Spleen (tissue), 11 donors: Measurements from ENCODE around the gene CCDC71L. TPM values are rescaled to one million over a fixed set of nuclear protein-coding genes. Genes with fewer than 3 reads are reported as not detected.

Experiments used
- DNase-seq: peaks from one replicate; pipeline ENCODE4 v3.0.0-alpha.2; 2020
- H3K27ac ChIP-seq, 8 donors: fragments of 200-600 bp; sonication (generic) in 7 of 8; 1 replicate in 4 of 8; 2 replicates in 4 of 8; pipeline versions ENCODE4 v1.5.0 to v1.8.0; 2016 to 2021; ENCODE audit warnings: inconsistent platforms in 4 of 8, mild to moderate bottlenecking in 4 of 8, moderate library complexity in 1 of 8
- H3K27me3 ChIP-seq, 7 donors: fragments of 200-600 bp; sonication (generic) in 6 of 7; replicated peaks in 1 of 7; 1 replicate in 4 of 7; 2 replicates in 3 of 7; pipeline versions ENCODE4 v1.5.0 to v1.8.0; 2016 to 2021; ENCODE audit warnings: inconsistent platforms in 3 of 7, mild to moderate bottlenecking in 1 of 7
- H3K36me3 ChIP-seq, 6 donors: fragments of 200-600 bp; sonication (generic) in 5 of 6; 1 replicate in 4 of 6; 2 replicates in 2 of 6; pipeline versions ENCODE4 v1.5.0 to v1.8.0; 2016 to 2021; ENCODE audit warnings: inconsistent platforms in 2 of 6
- H3K4me1 ChIP-seq, 6 donors: fragments of 200-600 bp; sonication (generic) in 5 of 6; 1 replicate in 3 of 6; 2 replicates in 3 of 6; pipeline versions ENCODE4 v1.5.0 to v1.8.0; 2016 to 2021; ENCODE audit warnings: inconsistent platforms in 3 of 6
- H3K4me3 ChIP-seq, 8 donors: fragments of 200-600 bp; sonication (generic) in 7 of 8; 1 replicate in 4 of 8; 2 replicates in 4 of 8; pipeline versions ENCODE4 v1.5.0 to v1.8.0; 2016 to 2021; ENCODE audit warnings: inconsistent platforms in 4 of 8, mild to moderate bottlenecking in 4 of 8, moderate library complexity in 2 of 8
- H3K9me3 ChIP-seq, 8 donors: fragments of 200-600 bp; sonication (generic) in 7 of 8; 1 replicate in 4 of 8; 2 replicates in 4 of 8; pipeline versions ENCODE4 v1.5.0 to v1.8.0; 2016 to 2021; ENCODE audit warnings: inconsistent platforms in 4 of 8
- CTCF ChIP-seq, 11 experiments: fragments of 200-600 bp in 7 of 11; fragments of 450-650 bp in 4 of 11; sonication (generic) in 4 of 11; IDR thresholded peaks in 8 of 11; conservative IDR thresholded peaks in 3 of 11; 1 replicate in 7 of 11; 2 replicates in 4 of 11; pipeline versions ENCODE4 v1.4.0 to v1.8.0; 2016 to 2021; ENCODE audit warnings: antibody characterized with exemption in 11 of 11, inconsistent platforms in 4 of 11, mild to moderate bottlenecking in 1 of 11
- POLR2A ChIP-seq, 3 donors: fragments of 450-650 bp; IDR thresholded peaks; one replicate each; pipeline ENCODE4 v1.5.1; 2017; ENCODE audit warnings: antibody characterized with exemption in 3 of 3, mild to moderate bottlenecking in 1 of 3
- POLR2AphosphoS5 ChIP-seq, 3 donors: sonication (generic); formaldehyde crosslinking; IDR thresholded peaks; one replicate each; pipeline ENCODE4 v1.5.1; 2017; ENCODE audit warnings: antibody characterized with exemption in 3 of 3
- WGBS, 5 donors: extraction: QIAGEN DNeasy Blood & Tissue Kit in 3 of 5; methylation state at CpG; one replicate each; pipeline versions ENCODE4 v1.1.5 to v1.1.7; 2013 to 2018; 5-methylcytosine and 5-hydroxymethylcytosine counted together
- intact Hi-C: fragments of 100-400 bp; cut with DNase I; formaldehyde crosslinking; loops from one replicate; pipeline ENCODE4 v1.15.0; 2023; ENCODE audit warnings: low total_unique reads
- polyA plus RNA-seq, 3 donors: library from polyadenylated mRNA; stranded (reverse); fragments of 200-250 nt; gene quantifications; one replicate each; pipeline ENCODE4 v1.2.1, GENCODE V29; 2013
- total RNA-seq, 7 donors: library from RNA; depleted of rRNA in 3 of 7; stranded (reverse); fragments of >200 nt in 3 of 7; fragmentation: NEBNext Ultra II Directional in 4 of 7; extraction: Animal tissue kit (Norgen Biotek cat#: 25700) in 4 of 7; gene quantifications; one replicate each; pipeline versions ENCODE4 v1.1.0 to v1.2.1, GENCODE V29; 2016 to 2021
- donor health status: healthy with polysubstance abuse.
- donor health status: DM: no; HTN: no; CAD: no; lungs with moderate emphysema.
- donor health status: DM: no; HTN: no; CAD: no.
- donor health status: Bipolar disorder and iron deficiency.
- donor health status: healthy.
- donor health status: DM: no; HTN: no; CAD: no.
- donor health status: DM: yes; HTN: yes; CAD: no.

Gene CCDC71L
- total and polyA plus RNA-seq, 10 donors = 22.7 to 70.9 (median 36.4) TPM

- Histone ChIP-seq H3K27ac (no peak overlapping the region), H3K4me1 (no peaks in the 10 kb centered on the region), H3K9me3 (no peaks in the 10 kb centered on the region), H3K27me3 (no peaks in the 10 kb centered on the region), H3K4me3 (no peak overlapping the region), H3K36me3 (no peaks in the 10 kb centered on the region)
- 90 to 97% (median 94%) methylated on average over 3 of the region's 3 CpGs for WGBS, 5 donors
- intact Hi-C loops = no loop called here
- no peak for DNase-seq
- TF ChIP-seq POLR2A (IDR thresholded peaks at IDR 0.05) (no peak), CTCF (IDR thresholded peaks at IDR 0.05 in 8 of 11, conservative IDR thresholded peaks at IDR 0.05 in 3 of 11) (no peak), POLR2AphosphoS5 (IDR thresholded peaks at IDR 0.05) (no peak)
These were observed 19.5 kb downstream of the CCDC71L start for GRCh38 chr7:106641416-106641815.

- H3K4me3 ChIP-seq = no peak overlapping the region
- H3K4me1 ChIP-seq = no peaks in the 10 kb centered on the region
- TF ChIP-seq POLR2AphosphoS5 (IDR thresholded peaks at IDR 0.05) (no peak), CTCF (IDR thresholded peaks at IDR 0.05 in 8 of 11, conservative IDR thresholded peaks at IDR 0.05 in 3 of 11) (no peak), POLR2A (IDR thresholded peaks at IDR 0.05) (no peak)
- no peaks in the 10 kb centered on the region for H3K27me3 ChIP-seq
- H3K36me3 ChIP-seq = no peaks in the 10 kb centered on the region
- H3K27ac ChIP-seq = no peak overlapping the region
- no peaks in the 10 kb centered on the region for H3K9me3 ChIP-seq
- intact Hi-C loops = no loop called here
- 67 to 80% (median 72%) methylated on average over 3 of the region's 3 CpGs for WGBS, 5 donors
- no peak for DNase-seq
These were observed 20.4 kb downstream of the CCDC71L start for GRCh38 chr7:106640368-106641141.

- TF ChIP-seq POLR2AphosphoS5 (IDR thresholded peaks at IDR 0.05) = no peak
- no peak for TF ChIP-seq POLR2A (IDR thresholded peaks at IDR 0.05)
- no peak for TF ChIP-seq CTCF (IDR thresholded peaks at IDR 0.05 in 8 of 11, conservative IDR thresholded peaks at IDR 0.05 in 3 of 11)
- Histone ChIP-seq H3K27me3 (no peaks in the 10 kb centered on the region), H3K36me3 (no peaks in the 10 kb centered on the region), H3K9me3 (no peaks in the 10 kb centered on the region), H3K27ac (no peak overlapping the region), H3K4me3 (no peak overlapping the region), H3K4me1 (no peaks in the 10 kb centered on the region)
- WGBS, 5 donors = 63 to 90% (median 79%) methylated on average over 7 of the region's 7 CpGs
- DNase-seq = no peak
- intact Hi-C loops = no loop called here
These were observed 21.3 kb downstream of the CCDC71L start for GRCh38 chr7:106639476-106640334.

- no peaks in the 10 kb centered on the region for H3K27me3 ChIP-seq
- H3K27ac ChIP-seq = no peak overlapping the region
- intact Hi-C loops = no loop called here
- H3K4me3 ChIP-seq = no peak overlapping the region
- no peaks in the 10 kb centered on the region for H3K9me3 ChIP-seq
- WGBS, 5 donors = 90 to 96% (median 93%) methylated on average over 2 of the region's 2 CpGs
- no peaks in the 10 kb centered on the region for H3K36me3 ChIP-seq
- no peak for TF ChIP-seq CTCF (IDR thresholded peaks at IDR 0.05 in 8 of 11, conservative IDR thresholded peaks at IDR 0.05 in 3 of 11)
- no peak for TF ChIP-seq POLR2A (IDR thresholded peaks at IDR 0.05)
- no peak for TF ChIP-seq POLR2AphosphoS5 (IDR thresholded peaks at IDR 0.05)
- H3K4me1 ChIP-seq = no peaks in the 10 kb centered on the region
- DNase-seq = no peak
These were observed 25.5 kb downstream of the CCDC71L start for GRCh38 chr7:106635411-106635810.
